Measurements from ENCODE around the gene RBM47. TPM values are rescaled to one million over a fixed set of nuclear protein-coding genes. Genes with fewer than 3 reads are reported as not detected.

RBM47 gene
- total RNA-seq, 5 donors from 2014 or later (not counting 1 experiment from before 2014, with no cell fraction given): 0.19 to 1.3 (median 0.79) TPM

DNA sequence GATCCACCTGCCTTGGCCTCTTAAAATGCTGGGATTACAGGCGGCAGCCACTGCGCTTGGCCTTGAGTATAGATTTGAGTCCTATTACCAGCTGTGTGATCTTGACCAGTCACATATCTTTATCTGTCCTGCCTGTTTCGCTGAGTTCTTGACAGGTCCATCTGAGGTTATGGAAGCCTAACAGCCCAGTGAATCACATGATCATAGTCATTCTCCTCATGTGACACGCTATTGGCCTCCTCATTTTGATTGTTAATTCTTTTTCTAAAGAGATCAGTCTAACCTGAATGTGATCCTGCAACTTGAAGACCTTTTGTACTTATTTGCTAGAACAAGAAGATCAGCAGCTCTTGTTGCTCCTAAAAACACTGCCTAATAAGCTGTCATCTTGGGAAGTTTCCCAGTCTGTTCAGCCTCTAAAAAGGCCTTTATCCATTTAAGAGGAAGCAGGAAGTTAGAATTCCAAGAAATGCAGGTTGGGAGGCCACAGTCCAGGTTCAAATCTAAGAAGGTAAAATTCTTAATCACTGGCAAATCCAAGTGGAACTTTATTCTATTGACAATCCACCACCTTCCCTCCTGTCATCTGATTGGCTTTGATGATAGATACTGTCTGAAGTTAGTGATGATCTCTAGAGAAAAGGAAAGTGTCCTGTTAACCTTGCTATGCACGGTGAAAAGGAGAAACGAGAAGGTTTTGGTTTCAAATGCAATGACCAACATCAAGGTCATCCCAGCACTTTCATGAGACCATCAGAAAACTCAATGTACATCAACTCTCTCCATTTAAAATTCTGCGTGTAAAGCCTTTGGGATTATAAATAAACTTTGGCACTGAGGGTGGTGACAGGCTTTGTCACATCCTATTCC is 207.6 kb downstream of the RBM47 start:
- ChIA-PET CTCF (no interaction called here), POLR2A (no interaction called here)
- ATAC-seq (replicated peaks in 1 of 4) (no peak), DNase-seq (no peak)
- WGBS (ENCODE audit: insufficient coverage): 90% methylated on average over 2 of the region's 7 CpGs
- H3K4me3 ChIP-seq (ENCODE audit: control insufficient read depth in 1 of 2, extremely low read depth in 1 of 2, low read length in 1 of 2): no peak overlapping the region
- H3K36me3 ChIP-seq (ENCODE audit: control insufficient read depth in 2 of 2, extremely low read depth in 1 of 2, insufficient read depth in 1 of 2, low read length in 1 of 2): no peaks in the 10 kb centered on the region
- H3K27me3 ChIP-seq (replicated peaks in 1 of 2; ENCODE audit: control insufficient read depth in 2 of 2, extremely low read depth in 1 of 2, insufficient read depth in 2 of 2, low read length in 1 of 2): no peaks in the 10 kb centered on the region
- no peak overlapping the region for H3K27ac ChIP-seq (ENCODE audit: low read length)
- Mint-ChIP-seq H3K36me3 (no peaks in the 10 kb centered on the region), H3K27ac (no peak overlapping the region), H3K4me1 (no peaks in the 10 kb centered on the region), H3K4me3 (no peak overlapping the region), H3K27me3 (no peaks in the 10 kb centered on the region), H3K9me3 (peaks cover 0 to 11% (median 4%) of the 10 kb centered on the region in 3 donors)
- no peaks in the 10 kb centered on the region for H3K9me3 ChIP-seq
- H3K4me1 ChIP-seq (ENCODE audit: control insufficient read depth in 1 of 2, extremely low read depth in 1 of 2, insufficient read depth in 2 of 2, low read length in 2 of 2): no peaks in the 10 kb centered on the region

- no peaks in the 10 kb centered on the region for H3K27me3 ChIP-seq (replicated peaks in 1 of 2; ENCODE audit: control insufficient read depth in 2 of 2, extremely low read depth in 1 of 2, insufficient read depth in 2 of 2, low read length in 1 of 2)
- ATAC-seq (replicated peaks in 1 of 4): no peak
- Mint-ChIP-seq H3K4me1 (no peaks in the 10 kb centered on the region), H3K36me3 (no peaks in the 10 kb centered on the region), H3K9me3 (peaks cover 0 to 11% (median 4%) of the 10 kb centered on the region in 3 donors), H3K4me3 (no peak overlapping the region), H3K27me3 (no peaks in the 10 kb centered on the region), H3K27ac (no peak overlapping the region)
- ChIA-PET POLR2A (no interaction called here), CTCF (interaction anchor here in 1 of 2 donors (0.6 kb wide), 1 partner anchor 1199 kb away, joined by 3 read pairs; no protein-coding TSS in a partner anchor)
- DNase-seq: no peak
- no peaks in the 10 kb centered on the region for H3K9me3 ChIP-seq
- 100% methylated on average over 4 of the region's 6 CpGs for WGBS (ENCODE audit: insufficient coverage)
- H3K36me3 ChIP-seq (ENCODE audit: control insufficient read depth in 2 of 2, extremely low read depth in 1 of 2, insufficient read depth in 1 of 2, low read length in 1 of 2): no peaks in the 10 kb centered on the region
- H3K4me3 ChIP-seq (ENCODE audit: control insufficient read depth in 1 of 2, extremely low read depth in 1 of 2, low read length in 1 of 2): no peak overlapping the region
- H3K27ac ChIP-seq (ENCODE audit: low read length): no peak overlapping the region
- H3K4me1 ChIP-seq (ENCODE audit: control insufficient read depth in 1 of 2, extremely low read depth in 1 of 2, insufficient read depth in 2 of 2, low read length in 2 of 2): no peaks in the 10 kb centered on the region
Observed at GRCh38 chr4:40419231-40419912, 210.3 kb downstream of the RBM47 start.

DNA sequence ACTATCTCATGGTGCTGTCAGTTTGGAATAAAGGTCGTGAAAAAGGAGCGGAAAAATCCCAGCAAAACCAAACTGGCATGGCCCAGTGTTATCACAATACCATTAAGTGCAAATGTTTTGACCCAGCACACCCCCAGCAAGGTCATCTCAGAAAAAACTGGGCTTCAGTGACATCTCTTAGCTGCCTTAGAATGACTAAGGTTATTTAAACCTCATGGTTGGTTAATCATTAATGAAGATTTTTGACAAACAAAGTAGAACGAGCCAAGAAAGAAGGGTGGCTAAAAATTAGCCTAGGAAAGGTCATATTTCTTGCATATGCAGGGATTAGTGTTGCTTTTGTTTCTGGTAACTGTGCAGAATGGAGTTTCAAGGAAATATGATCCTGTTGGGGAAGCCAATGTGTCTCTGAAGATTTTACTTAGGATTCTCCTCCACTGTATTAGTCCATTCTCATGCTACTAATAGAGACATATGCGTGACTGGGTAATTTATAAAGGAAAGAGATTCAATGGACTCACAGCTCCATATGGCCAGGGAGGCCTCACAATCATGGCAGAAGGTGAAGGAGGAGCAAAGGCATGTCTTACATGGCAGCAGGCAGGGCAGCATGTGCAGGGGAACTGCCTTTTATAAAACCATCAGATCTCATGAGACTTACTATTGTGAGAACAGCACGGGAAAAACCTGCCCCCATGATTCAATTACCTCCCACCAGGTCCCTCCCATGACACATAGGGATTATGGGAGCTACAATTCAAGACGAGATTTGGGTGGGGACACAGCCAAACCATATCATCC is 211.0 kb downstream of the RBM47 start:
- DNase-seq (no peak), ATAC-seq (replicated peaks in 1 of 4) (no peak)
- H3K36me3 ChIP-seq (ENCODE audit: control insufficient read depth in 2 of 2, extremely low read depth in 1 of 2, insufficient read depth in 1 of 2, low read length in 1 of 2): no peaks in the 10 kb centered on the region
- Mint-ChIP-seq H3K9me3 (peaks cover 0 to 11% (median 4%) of the 10 kb centered on the region in 3 donors), H3K4me3 (no peak overlapping the region), H3K27ac (no peak overlapping the region), H3K36me3 (no peaks in the 10 kb centered on the region), H3K4me1 (no peaks in the 10 kb centered on the region), H3K27me3 (no peaks in the 10 kb centered on the region)
- H3K27ac ChIP-seq (ENCODE audit: low read length): no peak overlapping the region
- no peaks in the 10 kb centered on the region for H3K9me3 ChIP-seq
- no peak overlapping the region for H3K4me3 ChIP-seq (ENCODE audit: control insufficient read depth in 1 of 2, extremely low read depth in 1 of 2, low read length in 1 of 2)
- H3K27me3 ChIP-seq (replicated peaks in 1 of 2; ENCODE audit: control insufficient read depth in 2 of 2, extremely low read depth in 1 of 2, insufficient read depth in 2 of 2, low read length in 1 of 2): no peaks in the 10 kb centered on the region
- CTCF ChIA-PET: interaction anchor here in 1 of 2 donors (0.6 kb wide), 1 partner anchor 1199 kb away, joined by 3 read pairs; no protein-coding TSS in a partner anchor
- POLR2A ChIA-PET: no interaction called here
- H3K4me1 ChIP-seq (ENCODE audit: control insufficient read depth in 1 of 2, extremely low read depth in 1 of 2, insufficient read depth in 2 of 2, low read length in 2 of 2): no peaks in the 10 kb centered on the region
- no CpG with 5 or more reads among the region's 6 CpGs for WGBS (ENCODE audit: insufficient coverage)

DNA sequence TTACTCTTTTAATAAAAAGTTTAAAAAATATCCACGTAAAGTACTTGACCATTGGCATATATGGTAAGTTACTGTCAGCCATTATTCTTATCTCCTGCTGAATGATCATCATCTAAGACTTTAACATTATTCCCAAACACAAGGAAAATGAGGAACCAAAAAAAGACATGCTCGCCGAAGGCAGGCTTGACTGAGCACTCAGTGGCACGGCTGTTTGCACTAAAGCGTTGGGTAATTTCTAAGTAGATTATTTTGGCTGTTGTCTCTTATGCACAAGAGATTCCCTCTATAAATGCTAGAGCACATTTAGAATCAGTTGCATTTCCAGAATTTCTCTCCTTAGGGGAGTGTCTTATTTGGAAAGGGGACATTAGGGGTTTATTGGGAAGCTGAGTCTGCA is 211.7 kb downstream of the RBM47 start:
- no peak for DNase-seq
- H3K36me3 ChIP-seq (ENCODE audit: control insufficient read depth in 2 of 2, extremely low read depth in 1 of 2, insufficient read depth in 1 of 2, low read length in 1 of 2): no peaks in the 10 kb centered on the region

GRCh38 chr4:40414673-40415072 is 215.0 kb downstream of the RBM47 start:
- Mint-ChIP-seq H3K4me1 (no peaks in the 10 kb centered on the region), H3K27ac (no peak overlapping the region), H3K27me3 (no peaks in the 10 kb centered on the region), H3K36me3 (no peaks in the 10 kb centered on the region), H3K9me3 (peaks cover 0 to 11% (median 4%) of the 10 kb centered on the region in 3 donors), H3K4me3 (no peak overlapping the region)
- Histone ChIP-seq H3K27me3 (replicated peaks in 1 of 2; ENCODE audit: control insufficient read depth in 2 of 2, extremely low read depth in 1 of 2, insufficient read depth in 2 of 2, low read length in 1 of 2) (peaks cover 0 to 3% of the 10 kb centered on the region in 2 experiments), H3K4me3 (ENCODE audit: control insufficient read depth in 1 of 2, extremely low read depth in 1 of 2, low read length in 1 of 2) (no peak overlapping the region), H3K36me3 (ENCODE audit: control insufficient read depth in 2 of 2, extremely low read depth in 1 of 2, insufficient read depth in 1 of 2, low read length in 1 of 2) (no peaks in the 10 kb centered on the region), H3K4me1 (ENCODE audit: control insufficient read depth in 1 of 2, extremely low read depth in 1 of 2, insufficient read depth in 2 of 2, low read length in 2 of 2) (no peaks in the 10 kb centered on the region), H3K27ac (ENCODE audit: low read length) (no peak overlapping the region), H3K9me3 (no peaks in the 10 kb centered on the region)
- CTCF ChIA-PET: interaction anchor here (0.6 kb wide), 2 partner anchors 63 to 79 kb away, joined by 3 read pairs; no protein-coding TSS in a partner anchor
- POLR2A ChIA-PET: no interaction called here
- ATAC-seq (replicated peaks in 1 of 4): no peak
- WGBS (ENCODE audit: insufficient coverage): 96% methylated on average over 3 of the region's 3 CpGs
- DNase-seq: no peak

More for the DNA sequence above, 211.7 kb downstream of the RBM47 start:
- Mint-ChIP-seq H3K27ac (no peak overlapping the region), H3K9me3 (peaks cover 0 to 11% (median 4%) of the 10 kb centered on the region in 3 donors), H3K4me1 (no peaks in the 10 kb centered on the region), H3K36me3 (no peaks in the 10 kb centered on the region), H3K4me3 (no peak overlapping the region), H3K27me3 (no peaks in the 10 kb centered on the region)
- POLR2A ChIA-PET: no interaction called here
- Histone ChIP-seq H3K9me3 (no peaks in the 10 kb centered on the region), H3K4me1 (ENCODE audit: control insufficient read depth in 1 of 2, extremely low read depth in 1 of 2, insufficient read depth in 2 of 2, low read length in 2 of 2) (no peaks in the 10 kb centered on the region), H3K4me3 (ENCODE audit: control insufficient read depth in 1 of 2, extremely low read depth in 1 of 2, low read length in 1 of 2) (no peak overlapping the region), H3K27ac (ENCODE audit: low read length) (no peak overlapping the region), H3K27me3 (replicated peaks in 1 of 2; ENCODE audit: control insufficient read depth in 2 of 2, extremely low read depth in 1 of 2, insufficient read depth in 2 of 2, low read length in 1 of 2) (no peaks in the 10 kb centered on the region)
- WGBS (ENCODE audit: insufficient coverage): 100% methylated on average over 1 of the region's 5 CpGs
- no peak for ATAC-seq (replicated peaks in 1 of 4)
- CTCF ChIA-PET: no interaction called here
